Uterus (tissue), 4 donors: ENCODE data around the gene JAZF1. TPM values are rescaled to one million over a fixed set of nuclear protein-coding genes. Genes with fewer than 3 reads are reported as not detected.

ENCODE experiments used
- DNase-seq, 2 donors: peaks; one replicate each; pipeline ENCODE4 v3.0.0-alpha.2; 2019 to 2020
- H3K27ac ChIP-seq, 2 donors: fragments of 200-600 bp; sonication (generic); 1 replicate in 1 of 2; 2 replicates in 1 of 2; pipeline ENCODE4 v1.5.1; 2016 to 2018
- H3K27me3 ChIP-seq, 2 donors: fragments of 200-600 bp; sonication (generic); one replicate each; pipeline ENCODE4 v1.5.1; 2018 to 2019; ENCODE audit warnings: control low read depth in 1 of 2
- H3K36me3 ChIP-seq, 2 donors: fragments of 200-600 bp; sonication (generic); one replicate each; pipeline ENCODE4 v1.5.1; 2019; ENCODE audit warnings: control low read depth in 1 of 2
- H3K4me1 ChIP-seq, 2 donors: fragments of 200-600 bp; sonication (generic); one replicate each; pipeline ENCODE4 v1.5.1; 2018 to 2019; ENCODE audit warnings: control low read depth in 1 of 2
- H3K4me3 ChIP-seq, 2 donors: fragments of 200-600 bp; sonication (generic); 1 replicate in 1 of 2; 2 replicates in 1 of 2; pipeline ENCODE4 v1.5.1; 2018 to 2019; ENCODE audit warnings: mild to moderate bottlenecking in 1 of 2
- H3K9me3 ChIP-seq, 2 donors: fragments of 200-600 bp; sonication (generic); one replicate each; pipeline ENCODE4 v1.5.1; 2019; ENCODE audit warnings: control low read depth in 1 of 2
- CTCF ChIP-seq, 4 experiments: fragments of 200-600 bp in 2 of 4; fragments of 450-650 bp in 2 of 4; sonication (generic) in 2 of 4; IDR thresholded peaks; one replicate each; pipeline ENCODE4 v1.5.1; 2016 to 2019; ENCODE audit warnings: antibody characterized with exemption in 4 of 4, mild to moderate bottlenecking in 2 of 4, moderate library complexity in 1 of 4
- POLR2A ChIP-seq, 2 donors: fragments of 450-650 bp; IDR thresholded peaks; one replicate each; pipeline ENCODE4 v1.6.1; 2016; ENCODE audit warnings: antibody characterized with exemption in 2 of 2, mild to moderate bottlenecking in 1 of 2, moderate library complexity in 1 of 2
- intact Hi-C: fragments of 100-400 bp; cut with DNase I; formaldehyde crosslinking; loops from one replicate; pipeline ENCODE4 v1.15.1; 2023; ENCODE audit warnings: low total_unique reads
- total RNA-seq, 4 donors: library from RNA; depleted of rRNA in 3 of 4; stranded (reverse); fragments of >200 nt in 3 of 4; gene quantifications; one replicate each; pipeline versions ENCODE4 v1.1.0 to v1.2.4, GENCODE V29; 2014 to 2023
- donor health status: DM: yes; HTN: yes; CAD: no.

Gene JAZF1
- total RNA-seq, 4 donors from 2014 or later = 27.6 to 58.5 (median 34.4) TPM

GRCh38 chr7:27933671-27934565 is 246.7 kb downstream of the JAZF1 start:
- no peaks in the 10 kb centered on the region for H3K9me3 ChIP-seq
- H3K36me3 ChIP-seq = no peaks in the 10 kb centered on the region
- peaks cover 0 to 10% of the 10 kb centered on the region in 2 donors for H3K4me1 ChIP-seq
- DNase-seq = no peak
- H3K27me3 ChIP-seq = no peaks in the 10 kb centered on the region
- no peak overlapping the region for H3K4me3 ChIP-seq
- H3K27ac ChIP-seq = no peak overlapping the region
- intact Hi-C loops = no loop called here
- TF ChIP-seq POLR2A (IDR thresholded peaks at IDR 0.05) = no peak
- TF ChIP-seq CTCF (IDR thresholded peaks at IDR 0.05) = no peak

- H3K4me1 ChIP-seq = no peaks in the 10 kb centered on the region
- no peak for DNase-seq
- intact Hi-C loops = no loop called here
- no peaks in the 10 kb centered on the region for H3K27me3 ChIP-seq
- no peak overlapping the region for H3K4me3 ChIP-seq
- no peaks in the 10 kb centered on the region for H3K9me3 ChIP-seq
- no peak overlapping the region for H3K27ac ChIP-seq
- no peaks in the 10 kb centered on the region for H3K36me3 ChIP-seq
- TF ChIP-seq POLR2A (IDR thresholded peaks at IDR 0.05) (no peak), CTCF (IDR thresholded peaks at IDR 0.05) (no peak)
Measured at GRCh38 chr7:27930910-27931476, 249.6 kb downstream of the JAZF1 start.

- TF ChIP-seq CTCF (IDR thresholded peaks at IDR 0.05) = no peak
- no peak for TF ChIP-seq POLR2A (IDR thresholded peaks at IDR 0.05)
- Histone ChIP-seq H3K4me3 (no peak overlapping the region), H3K4me1 (no peaks in the 10 kb centered on the region), H3K27ac (no peak overlapping the region), H3K36me3 (no peaks in the 10 kb centered on the region), H3K27me3 (no peaks in the 10 kb centered on the region), H3K9me3 (no peaks in the 10 kb centered on the region)
- intact Hi-C loops = no loop called here
- no peak for DNase-seq
Measured at GRCh38 chr7:27929127-27929526, 251.5 kb downstream of the JAZF1 start.

GRCh38 chr7:27928001-27928400 is 252.6 kb downstream of the JAZF1 start:
- intact Hi-C loops = no loop called here
- TF ChIP-seq CTCF (IDR thresholded peaks at IDR 0.05) (no peak), POLR2A (IDR thresholded peaks at IDR 0.05) (no peak)
- Histone ChIP-seq H3K9me3 (no peaks in the 10 kb centered on the region), H3K4me3 (no peak overlapping the region), H3K4me1 (no peaks in the 10 kb centered on the region), H3K36me3 (no peaks in the 10 kb centered on the region), H3K27ac (no peak overlapping the region), H3K27me3 (no peaks in the 10 kb centered on the region)
- DNase-seq = no peak

- H3K27me3 ChIP-seq = no peaks in the 10 kb centered on the region
- no peaks in the 10 kb centered on the region for H3K4me1 ChIP-seq
- H3K36me3 ChIP-seq = no peaks in the 10 kb centered on the region
- intact Hi-C loops = no loop called here
- TF ChIP-seq POLR2A (IDR thresholded peaks at IDR 0.05) (no peak), CTCF (IDR thresholded peaks at IDR 0.05) (no peak)
- no peak overlapping the region for H3K4me3 ChIP-seq
- H3K9me3 ChIP-seq = no peaks in the 10 kb centered on the region
- no peak for DNase-seq
- no peak overlapping the region for H3K27ac ChIP-seq
Measured at GRCh38 chr7:27925573-27926201, 254.9 kb downstream of the JAZF1 start.
